Hematopoietic multipotent progenitor cell treated with erythropoietin and hydrocortisone succinate and interleukin-3 and kit ligand, for 17 days (in vitro differentiated cells): ENCODE data around the gene HPD.
A peak's percentile ranks its signal among the peaks of the same experiment; 100 is the strongest.

ENCODE experiments used
- DNase-seq: peaks from one replicate; pipeline ENCODE4 v3.0.0-alpha.2; 2015; ENCODE audit warnings: low spot score

HPD gene

DNA sequence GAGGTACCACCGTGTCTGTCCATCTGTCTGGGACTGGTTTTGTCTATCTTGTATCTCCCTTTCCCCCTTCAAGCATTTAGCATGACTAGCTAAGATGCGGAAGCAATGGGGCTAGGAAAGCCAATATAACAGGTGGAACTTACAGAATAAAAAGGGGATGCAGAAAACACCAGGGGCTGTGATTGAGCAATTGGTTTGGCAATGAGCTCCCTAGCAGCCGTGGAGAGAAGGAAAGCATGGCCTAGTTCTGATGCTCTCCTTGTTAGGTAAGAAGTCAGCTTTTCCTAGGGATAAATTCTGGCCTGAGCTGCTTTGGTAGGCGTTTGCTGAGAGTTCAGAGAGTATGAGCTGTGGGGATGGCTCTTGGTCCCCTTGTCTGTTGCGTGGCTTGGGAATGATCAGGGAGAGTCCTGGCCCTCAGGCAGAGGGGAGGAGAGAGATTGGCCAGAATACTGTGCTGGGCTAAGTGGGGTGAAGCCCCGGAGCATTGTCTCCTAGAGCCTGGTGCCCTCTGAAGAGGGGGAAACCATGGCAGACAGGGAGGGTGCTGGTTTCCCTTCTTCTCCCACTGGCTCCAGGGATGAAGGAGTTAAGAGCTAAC, 47.7 kb downstream of the HPD start:
- DNase-seq: no peak

GRCh38 chr12:121810234-121810817, 48.3 kb downstream of the HPD start:
- no peak for DNase-seq

DNA sequence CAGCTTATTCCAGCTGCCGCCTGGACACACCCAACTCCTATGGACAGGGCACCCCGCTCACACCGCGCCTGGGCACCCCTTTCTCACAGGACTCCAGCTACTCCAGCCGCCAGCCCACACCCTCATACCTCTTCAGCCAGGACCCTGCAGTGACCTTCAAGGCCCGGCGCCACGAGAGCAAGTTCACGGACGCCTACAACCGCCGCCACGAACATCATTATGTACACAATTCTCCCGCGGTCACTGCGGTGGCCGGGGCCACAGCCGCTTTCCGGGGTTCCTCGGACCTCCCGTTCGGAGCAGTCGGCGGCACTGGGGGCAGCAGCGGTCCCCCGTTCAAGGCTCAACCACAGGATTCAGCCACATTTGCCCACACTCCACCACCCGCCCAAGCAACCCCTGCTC, 48.9 kb downstream of the HPD start:
- DNase-seq: no peak

- no peak for DNase-seq
Measured at GRCh38 chr12:121808623-121809022, 50.0 kb downstream of the HPD start.

GRCh38 chr12:121807642-121808347, 50.9 kb downstream of the HPD start:
- DNase-seq: no peak

DNA sequence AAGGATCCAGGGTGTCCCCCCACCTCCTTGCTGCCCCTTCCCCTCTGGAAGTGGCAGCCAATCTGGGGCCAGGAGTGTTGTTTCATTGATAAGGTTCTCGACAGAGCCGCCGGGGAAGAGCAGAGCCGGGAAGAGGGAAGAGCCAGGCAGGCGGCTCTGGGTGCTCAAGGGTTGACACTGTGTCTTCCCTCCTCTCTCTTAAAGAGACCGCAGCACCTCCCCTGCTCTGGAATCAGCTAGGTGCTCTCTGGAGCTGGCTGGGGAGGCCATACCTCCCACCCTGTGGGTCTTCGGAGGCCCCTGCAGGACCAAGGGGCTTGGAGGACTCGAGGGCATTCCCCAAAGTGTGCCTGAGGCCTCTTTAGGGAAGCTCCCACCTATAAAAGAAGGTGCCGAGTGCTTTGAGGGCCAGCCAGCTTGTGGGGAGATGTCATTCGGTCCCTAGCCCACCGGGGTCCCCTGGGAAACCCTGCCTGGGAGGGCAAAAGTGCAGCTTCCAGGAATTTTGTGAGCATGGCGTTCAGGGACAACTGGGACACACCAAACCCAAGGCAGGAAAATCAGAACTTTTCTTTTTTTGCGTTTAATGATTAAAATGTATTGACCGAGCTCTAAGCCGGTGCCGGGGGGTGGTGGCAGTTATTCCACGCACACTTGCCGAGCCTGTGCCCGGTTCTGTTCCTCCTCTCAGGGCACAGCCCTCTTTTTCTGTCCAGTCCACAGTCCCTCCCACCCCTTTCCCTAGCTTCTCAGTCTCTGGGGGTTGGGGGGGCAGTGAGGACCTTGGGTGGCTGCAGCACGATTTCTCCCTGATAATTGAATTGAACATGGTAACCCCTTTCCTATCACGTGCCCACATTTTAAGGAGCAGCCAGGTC, 51.9 kb downstream of the HPD start:
- peak; percentile 61 for DNase-seq

DNA sequence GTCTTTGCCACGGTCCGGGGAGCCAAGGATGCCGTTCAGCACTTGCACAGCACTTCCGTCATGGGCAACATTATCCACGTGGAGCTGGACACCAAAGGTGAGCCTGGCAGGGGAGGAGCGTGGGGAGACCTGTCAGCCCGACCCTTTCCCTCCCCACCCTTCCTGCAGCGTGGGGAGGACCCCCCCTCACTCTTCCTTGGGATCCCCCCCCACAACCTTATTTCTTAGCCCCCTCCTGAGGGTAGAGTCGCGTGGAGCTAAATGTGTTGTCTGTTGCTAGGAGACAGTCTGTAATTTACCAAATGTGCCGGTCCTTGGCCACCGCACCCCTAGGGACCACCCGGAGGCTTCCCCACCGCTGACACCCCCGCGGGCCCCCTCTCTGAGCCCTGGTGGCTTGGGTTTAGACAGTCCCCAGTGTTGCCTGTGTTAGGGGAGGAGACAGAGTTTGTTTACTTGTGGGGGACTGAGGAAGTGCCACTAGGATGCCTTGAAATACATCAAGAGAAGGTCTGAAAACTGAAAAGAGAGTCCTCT, 52.6 kb downstream of the HPD start:
- no peak for DNase-seq

DNA sequence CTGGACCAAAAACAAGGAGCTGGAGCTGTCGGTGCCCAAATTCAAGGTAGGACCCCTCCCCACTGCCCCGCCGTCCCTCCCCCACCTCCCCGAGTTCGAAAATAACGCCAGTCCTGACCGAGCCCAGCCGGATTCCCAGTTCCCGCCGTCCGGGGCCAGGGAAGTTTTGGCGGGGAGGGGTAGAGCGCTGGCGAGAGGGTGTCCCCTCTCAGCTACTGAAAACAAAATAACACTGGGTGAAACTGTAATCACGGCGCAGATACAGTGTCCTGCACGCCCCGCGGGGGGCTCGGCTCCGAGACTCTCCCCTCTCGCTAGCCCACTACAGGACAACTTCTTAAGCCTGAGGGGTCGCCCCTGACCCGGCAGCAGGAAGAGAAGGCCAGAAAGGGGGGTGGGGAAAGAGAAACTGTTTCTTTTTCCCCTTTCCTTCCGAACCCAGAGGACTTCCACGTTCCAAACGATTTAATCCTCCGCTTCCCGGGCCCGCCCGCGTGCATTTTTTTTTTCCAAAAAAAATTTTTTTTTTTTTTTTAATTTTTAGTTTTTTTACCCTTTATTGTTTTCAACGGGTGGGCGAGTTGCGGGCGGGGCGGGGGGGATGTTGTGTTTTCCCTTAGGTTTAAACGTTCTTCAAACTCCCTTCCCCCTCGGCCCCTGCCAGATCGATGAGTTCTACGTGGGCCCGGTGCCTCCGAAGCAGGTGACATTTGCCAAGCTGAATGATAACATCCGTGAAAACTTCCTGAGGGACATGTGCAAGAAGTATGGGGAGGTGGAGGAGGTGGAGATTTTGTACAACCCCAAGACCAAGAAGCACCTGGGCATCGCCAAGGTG, 53.3 kb downstream of the HPD start:
- DNase-seq: peak; percentile 55

DNA sequence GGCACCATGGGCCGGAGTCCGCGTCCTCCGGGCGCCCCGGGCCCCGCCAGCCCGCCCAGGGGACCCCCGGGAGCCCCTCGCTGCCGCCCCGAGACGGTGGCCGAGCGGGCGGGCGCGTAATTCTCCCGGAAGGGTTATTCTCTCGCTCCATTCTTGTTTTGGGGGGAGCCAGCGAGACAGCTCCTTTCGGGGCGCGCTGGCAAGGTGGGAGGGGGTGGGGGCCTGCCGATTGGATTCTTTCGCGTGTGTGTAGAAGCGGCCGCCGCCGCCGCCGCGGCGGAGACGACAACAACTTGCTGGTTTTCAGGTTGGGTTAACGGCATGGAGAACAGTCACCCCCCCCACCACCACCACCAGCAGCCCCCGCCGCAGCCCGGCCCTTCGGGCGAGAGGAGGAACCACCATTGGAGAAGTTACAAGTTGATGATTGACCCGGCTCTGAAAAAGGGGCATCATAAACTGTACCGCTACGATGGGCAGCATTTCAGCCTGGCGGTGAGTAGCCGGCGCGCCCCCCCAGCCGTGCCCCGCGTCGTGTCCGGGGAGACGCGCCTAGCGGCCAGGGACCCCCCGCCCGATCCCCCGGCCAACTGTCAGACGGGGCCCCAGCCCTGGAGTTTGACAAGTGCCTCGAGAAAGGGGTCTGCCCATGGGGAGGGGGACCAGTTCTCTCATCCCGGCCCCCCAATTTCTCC, 54.1 kb downstream of the HPD start:
- DNase-seq: peak; percentile 56

GRCh38 chr12:121803861-121804416, 54.7 kb downstream of the HPD start, which contains the start of gene SETD1B:
SETD1B (plus strand) TSS chr12:121804009; CDS start chr12:121804738, 729 bp downstream.
- DNase-seq: peak; percentile 72

DNA sequence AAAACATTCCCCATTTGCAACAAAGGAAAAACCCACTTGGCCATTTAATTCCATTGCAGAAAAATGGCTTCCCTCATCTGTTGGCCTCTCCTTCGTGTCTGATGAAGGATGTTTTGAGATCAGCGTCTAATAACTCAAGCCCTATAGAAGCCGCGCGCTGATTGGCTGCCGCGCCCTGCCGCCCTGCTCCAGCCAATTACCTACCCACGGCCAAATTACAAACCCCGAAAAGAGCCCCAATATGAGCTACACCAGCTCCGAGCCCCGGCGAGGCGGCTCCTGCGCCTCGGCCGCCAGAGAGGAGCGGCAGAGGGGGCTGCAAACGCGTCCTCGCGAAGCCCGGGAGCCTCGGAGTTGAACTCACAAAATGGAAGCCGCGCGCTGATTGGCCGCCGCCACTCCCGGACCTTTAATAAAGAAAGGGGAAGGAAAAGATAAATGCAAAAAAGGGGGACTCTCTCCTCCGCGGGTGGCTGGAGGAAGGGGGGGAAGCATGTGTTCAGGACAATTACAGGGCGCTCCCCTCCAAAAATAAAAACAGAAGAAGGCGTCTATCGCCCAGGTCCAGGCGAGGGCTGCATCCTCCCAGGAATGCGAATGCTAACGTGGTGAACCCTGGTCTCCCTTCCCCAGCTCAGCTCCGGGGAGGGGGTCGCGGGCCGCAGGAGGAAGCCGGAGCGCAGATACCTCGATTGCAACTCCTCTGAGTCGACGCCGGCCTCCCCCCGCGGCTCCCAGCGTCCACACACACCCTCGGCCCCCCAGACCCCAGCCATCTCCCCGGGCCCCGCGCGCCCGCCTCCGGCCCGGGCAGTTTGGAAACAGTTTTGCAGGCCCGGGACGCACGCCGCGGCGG, 55.6 kb downstream of the HPD start:
- peak; percentile 95 for DNase-seq

- no peak for DNase-seq
Measured at GRCh38 chr12:121802485-121802842, 56.2 kb downstream of the HPD start.

- peak; percentile 76 for DNase-seq
Measured at GRCh38 chr12:121801595-121802484, 56.8 kb downstream of the HPD start.

GRCh38 chr12:121800694-121801594, 57.7 kb downstream of the HPD start:
- peak; percentile 90 for DNase-seq

DNA sequence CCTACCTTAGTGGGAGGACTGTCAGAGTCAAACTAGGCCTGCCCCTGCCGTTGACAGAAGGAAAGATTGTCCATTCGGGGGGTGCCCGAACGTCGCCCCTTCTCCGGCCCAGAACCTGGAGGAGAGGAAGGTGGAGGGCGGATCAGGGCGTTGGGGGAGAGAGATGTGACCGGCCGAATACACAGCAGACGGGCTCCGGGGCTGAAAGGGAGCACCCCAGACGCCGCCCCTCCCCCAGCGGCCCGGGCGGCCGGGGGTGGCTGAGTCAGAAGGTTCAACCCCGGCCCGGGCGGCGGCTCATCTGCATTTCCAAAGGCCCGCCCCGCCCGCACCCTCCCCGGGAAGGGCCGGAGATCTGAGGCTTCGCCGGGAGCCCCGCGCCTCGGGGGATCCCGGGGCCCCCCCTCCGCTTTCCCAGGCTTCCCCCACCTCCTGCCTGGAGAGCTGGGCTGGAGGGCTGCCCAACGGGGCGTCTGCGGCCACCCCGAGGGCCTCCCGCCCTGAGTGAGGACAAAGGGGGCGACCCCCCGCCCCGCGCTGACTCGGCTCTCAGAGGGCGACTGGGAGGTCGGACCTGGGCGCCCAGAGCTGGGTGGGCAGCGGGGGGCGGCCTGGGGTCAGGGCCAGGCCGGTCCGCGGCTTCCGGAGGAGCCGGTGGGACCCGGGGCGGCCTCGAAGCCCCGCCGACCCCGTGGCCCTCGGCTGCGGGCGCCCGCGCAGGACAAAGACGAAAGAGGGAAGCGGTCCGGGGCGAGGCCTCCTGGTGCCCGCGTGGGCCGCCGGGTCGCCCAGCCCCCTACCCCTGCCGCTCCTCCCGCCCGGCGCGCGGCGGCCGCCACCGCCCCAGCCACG, 58.6 kb downstream of the HPD start:
- peak; percentile 91 for DNase-seq

DNA sequence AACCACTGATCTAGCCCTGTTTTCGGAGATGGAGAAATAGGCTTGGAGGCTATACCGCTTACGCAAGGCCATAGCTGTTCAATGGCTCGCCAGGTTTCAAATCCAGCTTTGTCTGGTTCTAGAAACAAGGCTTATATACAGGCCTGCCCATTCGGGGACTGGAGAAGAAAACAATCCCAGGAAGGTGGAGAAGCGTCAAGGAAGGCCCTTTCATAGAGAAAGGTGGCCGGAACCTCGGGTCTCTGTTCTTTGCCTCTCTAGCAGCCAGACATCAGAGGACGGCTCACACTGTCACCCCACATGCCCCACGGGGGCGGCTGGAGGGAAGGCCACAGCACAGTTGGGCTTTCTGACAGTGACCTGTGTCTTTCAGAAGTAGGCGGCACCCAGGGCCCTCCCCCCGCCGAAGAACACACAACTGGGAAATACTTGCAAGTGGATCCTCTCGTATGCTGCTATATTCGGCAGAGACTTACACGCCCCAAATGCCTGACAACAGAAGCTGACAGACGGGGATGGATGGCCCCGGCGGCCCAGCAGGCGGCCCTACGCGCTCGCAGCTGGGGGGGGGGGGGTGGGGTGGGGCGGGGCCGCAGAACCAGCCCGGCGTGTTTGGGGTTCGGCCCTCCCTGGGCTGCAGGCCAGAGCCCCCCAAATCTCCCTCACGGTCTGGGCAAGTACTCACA, 59.4 kb downstream of the HPD start:
- DNase-seq: no peak
